Measurements from ENCODE around the gene CEP70.

- TF ChIP-seq, protein P1, sequence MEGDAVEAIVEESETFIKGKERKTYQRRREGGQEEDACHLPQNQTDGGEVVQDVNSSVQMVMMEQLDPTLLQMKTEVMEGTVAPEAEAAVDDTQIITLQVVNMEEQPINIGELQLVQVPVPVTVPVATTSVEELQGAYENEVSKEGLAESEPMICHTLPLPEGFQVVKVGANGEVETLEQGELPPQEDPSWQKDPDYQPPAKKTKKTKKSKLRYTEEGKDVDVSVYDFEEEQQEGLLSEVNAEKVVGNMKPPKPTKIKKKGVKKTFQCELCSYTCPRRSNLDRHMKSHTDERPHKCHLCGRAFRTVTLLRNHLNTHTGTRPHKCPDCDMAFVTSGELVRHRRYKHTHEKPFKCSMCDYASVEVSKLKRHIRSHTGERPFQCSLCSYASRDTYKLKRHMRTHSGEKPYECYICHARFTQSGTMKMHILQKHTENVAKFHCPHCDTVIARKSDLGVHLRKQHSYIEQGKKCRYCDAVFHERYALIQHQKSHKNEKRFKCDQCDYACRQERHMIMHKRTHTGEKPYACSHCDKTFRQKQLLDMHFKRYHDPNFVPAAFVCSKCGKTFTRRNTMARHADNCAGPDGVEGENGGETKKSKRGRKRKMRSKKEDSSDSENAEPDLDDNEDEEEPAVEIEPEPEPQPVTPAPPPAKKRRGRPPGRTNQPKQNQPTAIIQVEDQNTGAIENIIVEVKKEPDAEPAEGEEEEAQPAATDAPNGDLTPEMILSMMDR (IDR thresholded peaks at IDR 0.05): no peak
- TF ChIP-seq POLR2AphosphoS5 (IDR thresholded peaks at IDR 0.05; ENCODE audit: low read depth, low read length): no peak
- TF ChIP-seq REST (IDR thresholded peaks at IDR 0.05; ENCODE audit: insufficient read depth in 1 of 2, low read depth in 2 of 2, low read length in 1 of 2): no peak
- no peak for TF ChIP-seq TCF7L2 (IDR thresholded peaks at IDR 0.05; ENCODE audit: low read depth, low read length)
- no peak for TF ChIP-seq SIN3A (IDR thresholded peaks at IDR 0.05; ENCODE audit: borderline replicate concordance, insufficient read depth, low read depth, low read length)
Measured at GRCh38 chr3:138460536-138461205, 133.4 kb downstream of the CEP70 start.
